Chondrocyte (in vitro differentiated cells): ENCODE measurements around the gene SIL1. TPM values are rescaled to one million over a fixed set of nuclear protein-coding genes. Genes with fewer than 3 reads are reported as not detected.

Source experiments
- DNase-seq: peaks from one replicate; pipeline ENCODE4 v3.0.0; 2021; ENCODE audit warnings: mixed read lengths, low spot score
- H3K27ac Mint-ChIP-seq: one replicate; pipeline ENCODE4 v1.8.0; 2021; ENCODE audit warnings: mild to moderate bottlenecking, moderate library complexity, mixed read lengths; ENCODE audit not compliant: unreplicated experiment
- H3K27me3 Mint-ChIP-seq: 2 replicates; pipeline ENCODE4 v1.8.0; 2021; ENCODE audit warnings: low read depth, mixed read lengths
- H3K36me3 Mint-ChIP-seq: 2 replicates; pipeline ENCODE4 v1.8.0; 2021; ENCODE audit warnings: low read depth, mixed read lengths
- H3K4me1 Mint-ChIP-seq: 2 replicates; pipeline ENCODE4 v1.8.0; 2021; ENCODE audit warnings: low read depth, mild to moderate bottlenecking, mixed read lengths
- H3K4me3 Mint-ChIP-seq: one replicate; pipeline ENCODE4 v1.8.0; 2021; ENCODE audit warnings: mild to moderate bottlenecking, moderate library complexity, mixed read lengths; ENCODE audit not compliant: unreplicated experiment
- H3K9me3 Mint-ChIP-seq: 2 replicates; pipeline ENCODE4 v1.8.0; 2021; ENCODE audit warnings: low read depth, mixed read lengths
- total RNA-seq: library from RNA; stranded (reverse); gene quantifications from 3 replicates; pipeline ENCODE4 v1.2.1, GENCODE V29; 2021
- TF ChIP-seq, protein P1 (sequence below): fragments of 200-600 bp; sonication (generic); IDR thresholded peaks from 2 replicates; pipeline ENCODE4 v1.5.0; 2021; ENCODE audit warnings: antibody characterized with exemption, mild to moderate bottlenecking, moderate library complexity

The SIL1 gene
- total RNA-seq, 1 donor from 2014 or later = 71.1 TPM

DNA sequence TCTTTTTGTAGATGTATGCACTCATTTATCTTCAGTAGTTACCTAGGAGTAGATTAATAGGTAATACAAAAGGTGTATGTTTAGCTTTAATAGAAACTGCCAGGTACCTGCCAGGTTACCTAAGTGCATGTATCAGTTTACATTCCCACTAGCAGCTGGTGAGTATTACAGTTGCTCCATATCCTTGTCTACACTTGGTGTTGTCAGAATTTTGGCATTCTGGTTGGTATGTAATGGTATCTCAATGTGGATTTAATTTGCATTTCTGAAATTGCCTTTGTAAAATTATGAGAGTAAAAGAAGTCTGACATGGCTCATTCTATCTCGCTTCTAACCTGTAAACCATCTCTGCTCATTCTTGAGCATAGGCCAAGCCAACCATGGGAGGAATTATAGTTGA is 38.3 kb upstream of the SIL1 start:
- Mint-ChIP-seq H3K27ac (no peak overlapping the region), H3K9me3 (peaks cover 7% of the 10 kb centered on the region), H3K27me3 (peaks cover 4% of the 10 kb centered on the region), H3K4me1 (no peaks in the 10 kb centered on the region), H3K36me3 (peaks cover 1% of the 10 kb centered on the region), H3K4me3 (no peak overlapping the region)
- TF ChIP-seq, protein P1, sequence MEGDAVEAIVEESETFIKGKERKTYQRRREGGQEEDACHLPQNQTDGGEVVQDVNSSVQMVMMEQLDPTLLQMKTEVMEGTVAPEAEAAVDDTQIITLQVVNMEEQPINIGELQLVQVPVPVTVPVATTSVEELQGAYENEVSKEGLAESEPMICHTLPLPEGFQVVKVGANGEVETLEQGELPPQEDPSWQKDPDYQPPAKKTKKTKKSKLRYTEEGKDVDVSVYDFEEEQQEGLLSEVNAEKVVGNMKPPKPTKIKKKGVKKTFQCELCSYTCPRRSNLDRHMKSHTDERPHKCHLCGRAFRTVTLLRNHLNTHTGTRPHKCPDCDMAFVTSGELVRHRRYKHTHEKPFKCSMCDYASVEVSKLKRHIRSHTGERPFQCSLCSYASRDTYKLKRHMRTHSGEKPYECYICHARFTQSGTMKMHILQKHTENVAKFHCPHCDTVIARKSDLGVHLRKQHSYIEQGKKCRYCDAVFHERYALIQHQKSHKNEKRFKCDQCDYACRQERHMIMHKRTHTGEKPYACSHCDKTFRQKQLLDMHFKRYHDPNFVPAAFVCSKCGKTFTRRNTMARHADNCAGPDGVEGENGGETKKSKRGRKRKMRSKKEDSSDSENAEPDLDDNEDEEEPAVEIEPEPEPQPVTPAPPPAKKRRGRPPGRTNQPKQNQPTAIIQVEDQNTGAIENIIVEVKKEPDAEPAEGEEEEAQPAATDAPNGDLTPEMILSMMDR = no peak
- DNase-seq = no peak

DNA sequence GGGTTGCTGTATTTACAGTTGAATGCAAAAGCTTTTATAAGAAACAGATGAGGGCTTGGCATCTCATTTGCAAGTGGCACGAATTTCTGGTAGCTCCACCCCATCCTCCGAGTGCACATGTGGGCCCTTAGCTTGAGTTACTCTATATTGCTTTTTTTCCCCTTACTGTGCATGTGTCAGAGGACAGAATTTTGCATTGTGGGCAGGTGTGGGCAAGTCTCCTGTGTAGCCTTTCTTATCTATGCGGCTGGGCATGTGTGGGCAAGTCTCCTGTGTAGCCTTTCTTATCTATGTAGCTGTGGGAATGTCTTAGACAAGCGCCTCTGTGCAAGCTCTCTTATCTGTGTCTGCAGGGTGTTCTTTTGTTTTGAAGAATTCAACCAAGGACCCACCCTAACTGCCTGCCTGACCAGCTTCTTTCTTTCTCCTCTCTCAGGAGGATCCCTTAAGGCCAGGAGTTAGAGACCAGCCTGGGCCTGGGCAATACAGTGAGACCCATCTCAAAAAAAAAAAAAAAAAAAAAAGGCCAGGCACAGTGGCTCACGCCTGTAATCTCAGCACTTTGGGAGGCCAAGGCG is 34.1 kb upstream of the SIL1 start:
- Mint-ChIP-seq H3K27me3 (no peaks in the 10 kb centered on the region), H3K4me1 (no peaks in the 10 kb centered on the region), H3K27ac (no peak overlapping the region), H3K9me3 (peaks cover 7% of the 10 kb centered on the region), H3K36me3 (peaks cover 1% of the 10 kb centered on the region), H3K4me3 (no peak overlapping the region)
- TF ChIP-seq, protein P1 = no peak
- no peak for DNase-seq

DNA sequence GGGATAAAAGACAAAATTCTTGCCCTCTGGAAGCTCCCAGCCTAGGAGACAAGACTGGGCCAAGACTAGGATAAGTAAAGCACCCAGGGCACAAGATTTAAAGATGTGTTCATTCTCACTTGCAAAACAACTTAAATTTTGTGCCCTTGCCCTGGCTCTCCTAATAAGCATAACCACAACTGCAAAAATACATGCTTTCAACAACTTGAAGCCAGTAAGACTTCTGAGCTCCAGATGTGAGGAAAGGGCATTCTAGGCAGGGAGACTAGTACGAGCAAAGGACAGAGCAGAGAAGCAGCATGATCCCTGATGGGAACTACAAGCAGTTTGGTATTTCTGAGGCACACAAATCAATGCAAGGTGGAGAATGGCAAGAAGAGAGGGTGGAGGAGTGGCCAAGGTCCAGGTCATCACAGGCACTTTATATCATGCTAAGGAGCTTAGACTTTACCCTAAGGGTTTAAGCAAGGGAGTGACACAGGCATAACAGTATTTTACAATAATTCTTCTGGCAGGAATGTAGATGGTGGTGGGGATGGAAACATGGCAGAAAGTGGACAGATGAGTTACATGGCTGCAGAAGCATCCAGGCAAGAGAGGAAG is 30.1 kb upstream of the SIL1 start:
- TF ChIP-seq, protein P1 = no peak
- H3K4me1 Mint-ChIP-seq = no peaks in the 10 kb centered on the region

DNA sequence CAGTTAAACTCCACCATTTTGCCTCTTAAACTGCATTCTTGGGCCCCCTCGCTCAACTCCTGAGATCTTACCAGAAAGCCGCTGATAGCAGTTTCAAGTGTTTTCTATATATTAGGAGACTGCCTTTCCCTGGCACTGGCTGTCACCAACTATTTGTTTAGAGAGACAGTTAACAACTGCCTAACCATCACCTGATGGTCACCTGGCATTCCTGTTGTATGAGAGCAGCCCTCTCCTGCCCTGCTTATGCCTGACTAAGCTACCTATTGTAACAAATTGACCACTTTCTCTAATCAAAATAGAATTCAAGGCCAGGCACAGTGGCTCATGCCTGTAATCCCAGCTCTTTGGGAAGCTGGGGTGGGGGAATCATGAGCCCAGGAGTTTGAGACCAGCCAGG is 28.0 kb upstream of the SIL1 start:
- no peaks in the 10 kb centered on the region for H3K4me1 Mint-ChIP-seq
- no peak for DNase-seq
- no peak overlapping the region for H3K4me3 Mint-ChIP-seq
- no peaks in the 10 kb centered on the region for H3K36me3 Mint-ChIP-seq
- H3K9me3 Mint-ChIP-seq = no peaks in the 10 kb centered on the region
- no peaks in the 10 kb centered on the region for H3K27me3 Mint-ChIP-seq
- H3K27ac Mint-ChIP-seq = no peak overlapping the region
- TF ChIP-seq, protein P1 = no peak

More for the DNA sequence above, 30.1 kb upstream of the SIL1 start:
- no peaks in the 10 kb centered on the region for H3K9me3 Mint-ChIP-seq
- H3K36me3 Mint-ChIP-seq = no peaks in the 10 kb centered on the region
- H3K27me3 Mint-ChIP-seq = no peaks in the 10 kb centered on the region
- DNase-seq = no peak
- no peak overlapping the region for H3K4me3 Mint-ChIP-seq
- no peak overlapping the region for H3K27ac Mint-ChIP-seq

DNA sequence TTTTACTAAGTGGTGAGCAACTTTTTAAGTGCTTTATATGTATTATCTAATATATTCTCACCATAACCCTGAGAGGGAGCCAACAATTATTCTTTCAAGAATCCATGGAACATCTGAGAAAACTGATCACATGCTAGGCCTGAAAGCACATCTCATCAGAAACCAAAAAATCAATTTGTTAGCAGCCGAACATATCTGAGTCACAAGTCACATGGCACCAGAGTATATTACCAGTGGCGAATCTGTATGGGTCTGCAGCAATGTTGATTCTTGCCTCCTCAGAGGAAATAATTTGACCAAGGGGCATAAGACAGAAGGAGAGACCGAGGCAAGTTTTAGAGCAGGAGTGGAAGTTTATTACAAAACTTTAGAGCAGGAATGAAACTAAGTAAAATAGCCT is 25.3 kb upstream of the SIL1 start:
- H3K4me3 Mint-ChIP-seq = no peak overlapping the region
- no peak for DNase-seq
- H3K27ac Mint-ChIP-seq = no peak overlapping the region
- H3K36me3 Mint-ChIP-seq = no peaks in the 10 kb centered on the region
- H3K4me1 Mint-ChIP-seq = no peaks in the 10 kb centered on the region
- H3K9me3 Mint-ChIP-seq = no peaks in the 10 kb centered on the region
- no peaks in the 10 kb centered on the region for H3K27me3 Mint-ChIP-seq
- TF ChIP-seq, protein P1 = no peak
